AG09309 (cell line): ENCODE results near the gene CBL.

Experiments
- DNase-seq: peaks from one replicate; pipeline ENCODE4 v3.0.0-alpha.2; 2010; ENCODE audit warnings: low read depth
- H3K4me3 ChIP-seq: 2 replicates; pipeline ENCODE4 v1.5.1; 2011; ENCODE audit warnings: mild to moderate bottlenecking, low read depth, low read length, moderate library complexity; ENCODE audit not compliant: control insufficient read depth
- CTCF ChIP-seq: IDR thresholded peaks from 2 replicates; pipeline ENCODE4 v1.5.1; 2011; ENCODE audit warnings: mild to moderate bottlenecking, low read depth, low read length, inconsistent platforms; ENCODE audit not compliant: insufficient read depth, control insufficient read depth; ENCODE audit errors: missing control alignments

Gene CBL

GRCh38 chr11:119306373-119306890, 100.3 kb downstream of the CBL start:
- no peak overlapping the region for H3K4me3 ChIP-seq
- DNase-seq: no peak
- TF ChIP-seq CTCF: no peak

DNA sequence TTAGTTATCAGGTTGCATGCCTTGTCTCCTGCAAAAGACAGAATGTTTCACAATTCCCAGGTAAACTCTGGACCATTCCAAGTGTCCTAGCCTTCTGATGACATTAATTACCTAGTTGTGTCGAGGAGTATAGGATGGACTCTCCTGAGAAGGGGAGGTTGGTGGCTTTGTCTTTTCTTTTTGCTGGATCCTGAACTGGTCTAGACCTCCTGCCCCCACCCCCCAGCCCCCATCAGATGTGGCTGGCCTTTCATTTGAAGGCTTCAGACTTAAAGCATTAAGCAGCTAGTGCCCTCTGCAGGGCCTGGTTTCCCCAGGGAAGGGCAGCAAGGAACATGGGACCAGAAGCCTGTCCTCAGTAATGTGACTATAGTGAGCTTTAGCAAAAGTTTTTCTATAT, 101.1 kb downstream of the CBL start:
- TF ChIP-seq CTCF: no peak
- no peak for DNase-seq
- H3K4me3 ChIP-seq: no peak overlapping the region

- TF ChIP-seq CTCF: no peak
- H3K4me3 ChIP-seq: no peak overlapping the region
- no peak for DNase-seq
Measured at GRCh38 chr11:119307974-119308373, 101.8 kb downstream of the CBL start.

GRCh38 chr11:119309411-119309810, 103.3 kb downstream of the CBL start:
- no peak for TF ChIP-seq CTCF
- no peak for DNase-seq
- H3K4me3 ChIP-seq: no peak overlapping the region

GRCh38 chr11:119309953-119310681, 104.0 kb downstream of the CBL start:
- DNase-seq: no peak
- no peak overlapping the region for H3K4me3 ChIP-seq
- TF ChIP-seq CTCF: no peak

DNA sequence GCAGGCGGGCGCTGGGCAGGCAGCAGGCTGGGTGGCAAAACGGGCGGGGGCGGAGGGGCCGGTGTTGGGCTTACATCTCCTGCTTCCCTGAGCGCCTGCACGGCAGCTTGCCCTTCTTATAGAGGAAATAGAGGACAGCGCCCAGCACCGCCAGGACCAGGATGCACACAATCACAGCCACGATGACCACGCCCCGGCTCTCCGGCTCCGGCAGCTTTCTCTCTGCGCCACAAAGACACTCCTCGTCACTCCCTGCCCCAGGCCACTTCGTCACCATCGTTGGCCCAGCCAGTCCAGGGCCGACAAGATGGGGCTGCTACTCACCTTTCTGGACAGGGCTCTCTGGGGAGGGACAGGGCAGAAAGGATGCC, 104.5 kb downstream of the CBL start:
- DNase-seq: no peak
- no peak for TF ChIP-seq CTCF
- no peak overlapping the region for H3K4me3 ChIP-seq
